Measurements from ENCODE around the gene KPTN. TPM values are rescaled to one million over a fixed set of nuclear protein-coding genes. Genes with fewer than 3 reads are reported as not detected.

KPTN gene
- total RNA-seq, result 10 to 100 TPM; 11.0 to 13.3 TPM

DNA sequence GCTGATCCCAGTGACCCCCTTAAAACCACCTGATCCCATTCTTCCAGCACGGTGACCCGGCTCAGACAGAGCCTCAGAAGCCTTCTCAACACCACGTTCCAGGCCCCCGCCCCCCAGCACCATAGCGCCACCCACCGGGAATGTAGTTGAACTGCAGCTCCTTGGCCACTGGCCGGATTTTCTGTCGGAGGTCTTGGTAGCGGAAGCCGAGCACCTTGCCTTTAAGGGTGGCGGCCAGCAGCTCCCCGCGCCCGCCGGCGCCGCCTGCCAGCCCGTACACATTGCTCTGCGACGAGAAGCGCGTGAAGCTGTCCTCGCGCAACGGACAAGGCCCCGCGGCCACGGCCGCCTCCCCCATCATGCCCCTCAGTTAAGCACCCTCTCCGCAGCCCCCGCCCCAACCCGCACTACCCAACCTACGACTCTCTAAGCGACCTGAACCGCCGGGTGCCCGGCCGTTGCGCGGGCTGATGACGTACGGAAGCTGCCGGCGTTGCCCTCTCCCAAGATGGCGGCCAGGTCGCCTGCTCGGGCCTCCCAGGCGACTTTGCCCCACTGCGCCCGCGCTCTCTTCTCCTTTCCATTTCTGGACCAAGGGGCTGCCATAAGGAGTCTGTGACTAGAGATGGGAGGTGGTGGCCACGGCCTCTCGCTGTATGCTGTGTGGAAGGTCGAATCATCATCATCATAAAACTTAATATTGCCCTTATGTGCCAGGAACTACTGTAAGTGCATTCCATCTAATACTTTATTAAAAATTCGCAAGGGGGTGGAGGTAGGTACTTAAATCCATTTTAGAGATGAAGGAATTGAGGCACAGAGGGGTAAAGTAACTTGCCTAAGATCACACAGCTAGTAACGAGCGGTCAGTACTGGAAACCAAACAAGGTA is at the start of gene KPTN:
KPTN (minus strand) TSS at position 420 of the 891 bp plus-strand sequence; CDS start at position 361, 59 bp downstream.
- ATAC-seq, result peak; percentile 92
- H3K4me3 Mint-ChIP-seq, result peak within 1 kb of the TSS; percentile 87
- no peaks in the 10 kb centered on the region for H3K9me3 Mint-ChIP-seq (ENCODE audit: low read depth)
- peaks cover 2% of the 10 kb centered on the region for H3K27me3 Mint-ChIP-seq
- CTCF ChIA-PET, result interaction anchor here (0.6 to 3.6 kb wide), 32 partner anchors 8 to 1311 kb away, joined by 3 to 62 read pairs (median 4); partner anchors contain the start of genes DHX34, EHD2, MEIS3 and NAPA
- H3K27ac Mint-ChIP-seq, result peak within 1 kb of the TSS; percentile 97
- peaks cover 6% of the 10 kb centered on the region for H3K36me3 Mint-ChIP-seq
- H3K4me1 Mint-ChIP-seq, result peaks cover 32% of the 10 kb centered on the region
- DNase-seq, result peak; percentile 95

DNA sequence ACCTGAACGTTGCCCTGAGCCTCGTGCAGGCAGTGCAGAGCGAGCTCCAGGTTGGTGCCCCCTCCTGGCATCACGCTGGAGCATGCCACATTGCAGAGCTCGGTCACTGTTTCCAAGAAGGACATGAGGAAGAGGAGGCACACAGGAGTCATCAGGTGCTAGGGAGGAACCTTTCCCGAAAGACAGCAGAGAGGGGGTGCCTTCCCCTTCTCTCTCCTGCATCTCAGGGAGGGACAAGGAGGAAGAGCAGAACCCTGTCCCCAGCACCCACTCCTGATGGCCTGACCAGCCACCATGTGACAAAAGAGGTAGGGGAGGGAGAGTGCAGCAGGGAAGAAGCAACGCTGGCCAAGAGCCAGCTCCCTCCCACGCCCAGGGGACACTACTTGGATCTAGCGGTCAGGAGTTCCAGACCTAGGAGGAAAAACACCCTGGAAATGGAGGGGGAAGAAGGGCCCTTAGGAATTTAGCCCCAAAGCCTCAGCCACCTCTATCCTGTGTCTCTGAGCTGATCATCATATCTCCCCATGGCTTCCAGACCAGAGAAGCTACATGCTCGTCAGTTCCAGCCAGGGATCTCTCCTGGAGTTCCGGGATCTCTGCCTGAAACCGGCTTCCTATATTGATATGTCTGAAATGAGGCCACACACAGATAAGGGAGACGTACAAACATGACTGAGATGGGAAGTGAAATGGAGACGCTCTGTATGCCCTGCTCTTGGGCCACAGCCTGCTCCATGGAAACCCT is 47.8 kb upstream of the KPTN start:
- CTCF ChIA-PET, result interaction anchor here (0.7 to 1.3 kb wide), 3 partner anchors 16 to 168 kb away, joined by 3 to 4 read pairs (median 3); no protein-coding TSS in a partner anchor
- Mint-ChIP-seq H3K27me3 (peaks cover 9% of the 10 kb centered on the region), H3K36me3 (no peaks in the 10 kb centered on the region)

DNA sequence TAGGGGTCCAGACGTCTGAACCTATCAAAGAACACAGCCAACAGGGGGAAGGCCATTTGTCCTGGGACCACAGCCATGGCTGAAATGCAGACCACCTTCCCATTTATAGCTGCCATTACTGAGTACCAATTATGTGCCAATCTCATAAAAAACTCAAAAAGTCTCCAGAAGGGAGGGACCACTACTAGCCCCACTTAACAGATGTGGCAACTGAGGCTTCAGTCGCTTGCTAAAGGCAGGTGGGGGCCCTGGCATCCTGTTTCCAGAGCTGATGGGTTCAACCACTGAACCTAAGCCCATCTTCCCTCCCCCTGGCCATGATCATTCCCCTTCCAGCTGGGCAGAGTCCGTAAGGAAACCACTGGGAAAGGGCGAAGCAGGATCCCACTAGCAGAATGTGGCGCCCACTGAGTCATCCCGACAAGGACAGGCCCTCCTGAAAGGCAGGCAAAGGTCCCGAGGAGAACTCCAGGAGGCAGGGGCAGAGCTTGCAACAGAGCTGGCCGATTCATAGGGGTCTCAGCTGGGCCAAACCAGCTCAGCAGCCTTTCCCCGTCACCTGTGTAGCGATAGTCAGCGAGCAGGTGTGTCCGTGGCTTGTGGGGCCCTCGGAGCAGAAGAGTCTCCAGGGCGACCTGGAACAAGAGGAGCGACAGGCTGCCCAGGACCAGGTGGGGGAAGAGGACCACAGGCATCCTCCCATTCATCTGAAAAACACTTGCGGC is 45.2 kb upstream of the KPTN start:
- Mint-ChIP-seq H3K27ac (no peak overlapping the region), H3K4me1 (no peaks in the 10 kb centered on the region), H3K27me3 (peaks cover 12% of the 10 kb centered on the region), H3K9me3 (ENCODE audit: low read depth) (no peaks in the 10 kb centered on the region), H3K4me3 (no peak overlapping the region), H3K36me3 (no peaks in the 10 kb centered on the region)
- ATAC-seq (no peak), DNase-seq (no peak)
- CTCF ChIA-PET, result interaction anchor here (0.7 to 1.4 kb wide), 3 partner anchors 12 to 21 kb away, joined by 3 to 4 read pairs (median 3); no protein-coding TSS in a partner anchor

More for the DNA sequence above, 47.8 kb upstream of the KPTN start:
- no peak for DNase-seq
- no peak for ATAC-seq
- Mint-ChIP-seq H3K27ac (no peak overlapping the region), H3K4me3 (no peak overlapping the region), H3K9me3 (ENCODE audit: low read depth) (no peaks in the 10 kb centered on the region), H3K4me1 (no peaks in the 10 kb centered on the region)

DNA sequence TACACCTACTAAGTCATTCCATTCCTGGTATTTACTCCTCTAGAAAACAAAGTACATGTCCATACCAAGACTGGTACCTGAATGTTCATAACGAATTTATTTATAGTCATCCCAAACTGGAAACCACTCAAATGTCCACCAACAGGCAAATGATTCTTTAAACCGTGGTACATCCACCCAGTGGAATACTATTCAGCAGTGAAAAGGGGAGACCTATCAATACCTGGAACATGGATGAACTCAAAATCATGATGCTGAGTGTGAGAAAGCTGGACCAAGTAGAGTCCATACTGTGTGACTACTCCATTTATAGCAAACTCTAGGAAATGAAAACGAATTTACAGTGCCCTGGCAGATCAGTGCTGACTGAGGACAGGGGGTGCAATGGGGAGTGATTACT is 42.8 kb upstream of the KPTN start:
- H3K36me3 Mint-ChIP-seq, result no peaks in the 10 kb centered on the region

DNA sequence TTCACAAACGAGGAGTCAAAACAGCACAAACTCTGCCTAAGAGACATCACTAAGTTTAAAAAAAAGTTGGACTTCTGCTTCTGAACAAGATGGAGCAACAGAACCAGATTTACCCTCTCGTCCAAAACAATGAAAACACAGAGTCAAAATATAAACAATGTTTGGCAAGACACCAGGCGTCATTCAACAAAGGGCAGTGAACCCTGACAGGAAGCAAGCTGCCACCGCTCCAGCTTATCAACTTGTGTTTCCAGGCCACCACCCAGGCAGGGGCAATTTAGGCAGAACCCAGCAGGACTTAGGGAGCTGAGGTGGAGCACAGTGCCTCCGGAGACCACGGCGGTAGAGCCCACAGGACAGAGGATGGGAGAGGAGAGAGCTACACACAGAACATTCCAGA is 39.5 kb upstream of the KPTN start:
- CTCF ChIA-PET, result interaction anchor here (0.7 to 3.0 kb wide), 7 partner anchors 8 to 177 kb away, joined by 3 to 10 read pairs (median 5); partner anchors contain the start of genes KPTN and NAPA
- Mint-ChIP-seq H3K9me3 (ENCODE audit: low read depth) (no peaks in the 10 kb centered on the region), H3K4me1 (peaks cover 33% of the 10 kb centered on the region), H3K36me3 (no peaks in the 10 kb centered on the region), H3K4me3 (no peak overlapping the region), H3K27ac (no peak overlapping the region), H3K27me3 (peaks cover 31% of the 10 kb centered on the region)
- ATAC-seq (no peak), DNase-seq (no peak)

More for the DNA sequence above, 42.8 kb upstream of the KPTN start:
- no peak overlapping the region for H3K27ac Mint-ChIP-seq
- H3K9me3 Mint-ChIP-seq (ENCODE audit: low read depth), result no peaks in the 10 kb centered on the region
- H3K4me1 Mint-ChIP-seq, result peaks cover 10% of the 10 kb centered on the region
- no peak for DNase-seq
- H3K4me3 Mint-ChIP-seq, result no peak overlapping the region
- CTCF ChIA-PET, result no interaction called here
- peaks cover 25% of the 10 kb centered on the region for H3K27me3 Mint-ChIP-seq
- ATAC-seq, result no peak

DNA sequence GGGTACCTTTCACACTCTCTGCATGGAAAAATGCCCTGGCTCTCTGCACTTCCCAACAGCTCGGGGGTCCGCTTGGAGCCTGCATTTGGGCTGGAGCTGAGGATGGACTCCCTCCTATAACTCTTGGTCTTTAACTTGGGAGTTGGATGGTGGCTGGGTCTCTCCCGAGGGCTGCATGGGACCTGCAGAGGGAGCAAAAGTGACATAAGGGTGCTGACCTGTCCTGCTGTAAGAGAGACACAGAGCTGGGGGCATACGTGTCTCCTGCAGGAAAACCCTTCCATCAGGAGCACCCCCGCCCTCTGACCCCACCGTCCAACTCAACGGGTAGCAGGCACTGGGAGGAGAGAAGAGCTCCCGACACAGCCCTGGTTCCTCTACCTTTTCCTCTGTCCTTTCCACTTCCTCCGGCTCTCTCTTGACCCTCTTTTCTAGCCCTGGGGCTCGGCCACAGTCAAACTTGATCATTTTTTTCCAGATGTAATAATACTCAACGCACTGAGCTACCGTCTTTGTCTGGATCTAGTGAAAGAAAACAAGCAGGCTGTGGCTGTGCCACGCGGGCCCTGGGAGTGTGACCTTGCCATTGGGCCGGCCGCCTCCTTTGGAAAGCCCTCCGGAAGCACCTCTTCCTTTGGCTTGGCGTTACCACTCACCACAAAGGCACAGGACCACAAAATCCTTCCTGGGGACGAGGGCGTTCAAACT is 37.6 kb upstream of the KPTN start:
- Mint-ChIP-seq H3K4me1 (peaks cover 51% of the 10 kb centered on the region), H3K36me3 (no peaks in the 10 kb centered on the region), H3K27ac (no peak overlapping the region), H3K27me3 (peaks cover 27% of the 10 kb centered on the region), H3K9me3 (ENCODE audit: low read depth) (no peaks in the 10 kb centered on the region), H3K4me3 (no peak overlapping the region)
- CTCF ChIA-PET, result interaction anchor here (1.1 to 3.0 kb wide), 5 partner anchors 38 to 186 kb away, joined by 3 to 9 read pairs (median 8); partner anchors contain the start of genes DHX34 and KPTN
- ATAC-seq, result no peak
- no peak for DNase-seq

DNA sequence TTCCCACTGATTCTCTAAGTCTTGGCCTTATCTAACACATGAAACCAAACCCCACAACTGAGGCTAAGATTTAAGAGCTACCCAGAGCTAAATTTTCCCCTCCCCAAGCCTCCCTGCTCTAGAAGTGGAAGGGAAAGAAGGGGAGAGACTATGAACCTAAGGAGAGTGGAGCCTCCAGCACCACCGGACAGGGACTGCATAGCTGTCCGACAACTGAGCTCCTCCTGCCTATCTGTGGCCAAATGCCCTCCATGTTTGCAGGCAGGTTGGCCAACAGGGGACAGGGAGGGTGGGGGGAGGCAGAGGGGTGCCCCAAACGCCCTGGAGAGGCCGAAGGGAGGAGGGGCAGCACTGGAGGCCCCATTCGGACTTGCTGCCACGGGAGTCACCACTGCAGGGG is 36.8 kb upstream of the KPTN start:
- H3K9me3 Mint-ChIP-seq (ENCODE audit: low read depth), result no peaks in the 10 kb centered on the region

DNA sequence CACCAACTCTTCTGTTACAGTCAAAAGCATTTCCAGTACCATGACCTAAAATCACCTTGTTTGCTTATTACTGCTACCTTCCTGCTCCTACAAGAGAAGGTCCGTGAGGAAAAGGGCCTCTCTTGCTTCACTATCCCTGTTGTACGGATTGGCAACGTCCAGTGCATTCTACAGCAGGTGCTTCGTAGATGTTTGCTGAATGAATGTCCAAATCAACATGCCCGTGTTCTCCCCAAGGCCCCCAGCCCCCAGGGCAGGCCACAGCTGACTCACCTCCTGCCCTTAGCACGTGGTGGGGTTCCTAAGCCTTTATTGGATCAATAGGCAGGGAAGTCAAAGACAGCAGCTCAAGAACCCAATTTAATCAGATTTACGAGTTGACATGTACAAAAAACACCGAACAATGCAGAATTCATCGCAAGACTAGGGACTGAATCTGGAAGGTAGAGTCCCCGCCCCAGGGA is 36.4 kb upstream of the KPTN start:
- H3K27ac Mint-ChIP-seq, result peak overlapping the region; percentile 34
- H3K9me3 Mint-ChIP-seq (ENCODE audit: low read depth), result no peaks in the 10 kb centered on the region
- H3K4me1 Mint-ChIP-seq, result peaks cover 63% of the 10 kb centered on the region
- DNase-seq (no peak), ATAC-seq (no peak)
- peaks cover 24% of the 10 kb centered on the region for H3K27me3 Mint-ChIP-seq
- H3K4me3 Mint-ChIP-seq, result no peak overlapping the region
- H3K36me3 Mint-ChIP-seq, result no peaks in the 10 kb centered on the region
- CTCF ChIA-PET, result interaction anchor here (1.1 to 2.7 kb wide), 3 partner anchors 14 to 187 kb away, joined by 3 to 9 read pairs (median 8); no protein-coding TSS in a partner anchor

More for the DNA sequence above, 36.8 kb upstream of the KPTN start:
- DNase-seq, result no peak
- CTCF ChIA-PET, result interaction anchor here (1.1 to 3.0 kb wide), 5 partner anchors 13 to 187 kb away, joined by 3 to 9 read pairs (median 8); partner anchors contain the start of genes DHX34 and KPTN
- ATAC-seq, result no peak
- Mint-ChIP-seq H3K27ac (no peak overlapping the region), H3K4me1 (peaks cover 58% of the 10 kb centered on the region), H3K36me3 (no peaks in the 10 kb centered on the region), H3K27me3 (peaks cover 24% of the 10 kb centered on the region), H3K4me3 (no peak overlapping the region)

DNA sequence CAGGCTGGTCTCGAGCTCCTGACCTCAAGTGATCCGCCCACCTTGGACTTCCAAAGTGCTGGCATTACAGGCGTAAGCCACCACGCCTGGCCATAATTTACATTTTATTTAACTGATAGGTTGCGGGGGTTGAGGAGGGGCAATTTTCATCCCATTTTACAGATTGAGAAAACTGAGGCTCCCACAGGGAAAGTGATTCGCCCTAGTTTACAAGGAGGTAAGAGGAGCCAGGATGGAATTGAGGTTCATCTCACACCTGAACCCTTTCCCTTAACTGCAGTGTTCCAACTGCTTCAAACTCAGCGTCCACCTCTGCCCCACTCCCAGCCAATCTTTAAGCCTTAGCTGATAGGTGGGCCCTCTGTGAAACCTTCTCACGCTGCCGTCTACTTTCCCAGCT is 34.8 kb upstream of the KPTN start:
- Mint-ChIP-seq H3K27me3 (peaks cover 21% of the 10 kb centered on the region), H3K4me1 (peaks cover 73% of the 10 kb centered on the region), H3K27ac (no peak overlapping the region), H3K36me3 (peaks cover 6% of the 10 kb centered on the region), H3K4me3 (no peak overlapping the region), H3K9me3 (ENCODE audit: low read depth) (no peaks in the 10 kb centered on the region)
- no peak for ATAC-seq
- CTCF ChIA-PET, result interaction anchor here (1.0 to 2.3 kb wide), 6 partner anchors 15 to 244 kb away, joined by 3 to 8 read pairs (median 3); partner anchors contain the start of gene KPTN
- no peak for DNase-seq

DNA sequence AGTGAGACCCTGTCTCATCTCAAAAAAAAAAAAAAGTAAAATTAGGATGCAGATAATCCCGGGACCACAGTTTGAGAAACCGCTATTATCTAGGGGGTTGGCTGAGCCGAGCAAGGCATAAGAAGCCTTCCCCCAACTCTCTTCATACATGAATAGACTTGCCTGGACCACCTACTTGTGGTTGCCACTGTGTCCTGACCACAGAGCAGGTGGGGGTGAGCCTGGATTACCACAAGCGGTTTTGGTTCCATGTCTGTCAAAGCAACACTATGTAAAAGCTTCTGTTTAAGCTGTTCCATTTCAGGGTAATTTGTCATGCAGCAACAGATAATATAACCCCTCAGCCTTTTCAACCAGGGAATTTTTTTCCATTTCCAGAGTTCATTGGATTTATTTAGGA is 34.1 kb upstream of the KPTN start:
- peak; percentile 89 for DNase-seq
- Mint-ChIP-seq H3K4me3 (peak overlapping the region; percentile 41), H3K9me3 (ENCODE audit: low read depth) (no peaks in the 10 kb centered on the region), H3K36me3 (peaks cover 6% of the 10 kb centered on the region), H3K27ac (peak overlapping the region; percentile 79), H3K4me1 (peaks cover 74% of the 10 kb centered on the region), H3K27me3 (peaks cover 14% of the 10 kb centered on the region)
- CTCF ChIA-PET, result interaction anchor here (1.0 to 2.3 kb wide), 6 partner anchors 16 to 243 kb away, joined by 3 to 8 read pairs (median 3); partner anchors contain the start of gene KPTN
- ATAC-seq, result no peak

DNA sequence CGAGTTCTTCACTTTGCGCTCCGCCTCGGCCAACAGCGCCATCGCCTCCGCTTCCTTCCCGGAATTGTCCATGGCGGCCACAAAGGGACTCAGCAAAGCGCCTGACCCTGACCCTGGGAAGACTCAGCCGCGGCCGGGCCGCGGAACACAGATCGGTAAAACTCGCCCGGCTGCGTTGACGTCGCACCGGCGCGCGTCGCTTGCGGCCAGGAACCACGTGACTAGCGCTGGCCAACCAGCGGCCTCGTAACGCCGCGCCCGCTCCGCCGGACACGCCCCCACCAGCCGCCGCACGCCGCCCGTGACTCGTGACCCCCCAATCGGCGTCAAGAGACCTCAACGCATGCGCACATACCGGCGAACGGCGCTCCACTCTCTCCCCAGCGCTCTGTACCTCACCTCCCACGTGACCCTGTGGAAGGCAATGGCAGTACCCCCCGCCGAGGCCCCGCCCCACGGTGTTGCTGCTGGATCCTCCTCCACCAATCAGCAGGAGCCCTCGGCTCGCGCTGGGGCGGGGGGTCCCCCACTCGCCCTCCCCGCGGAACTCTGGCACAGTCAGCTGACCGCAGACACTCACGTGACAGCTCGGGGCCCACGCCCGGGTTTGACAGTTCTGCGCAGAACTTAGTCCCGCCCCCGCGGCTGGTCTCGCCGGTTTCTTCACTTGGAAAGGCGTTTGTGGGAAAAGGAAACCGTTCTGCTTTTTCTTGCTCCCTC is 31.0 kb upstream of the KPTN start, which contains the start of gene NAPA:
NAPA (minus strand) TSS at position 195 of the 720 bp plus-strand sequence; CDS start at position 72, 123 bp downstream.
- ATAC-seq, result peak; percentile 97
- Mint-ChIP-seq H3K27me3 (no peaks in the 10 kb centered on the region), H3K36me3 (peaks cover 9% of the 10 kb centered on the region), H3K4me1 (peaks cover 80% of the 10 kb centered on the region), H3K4me3 (peak within 1 kb of the TSS; percentile 100), H3K9me3 (ENCODE audit: low read depth) (no peaks in the 10 kb centered on the region), H3K27ac (peak within 1 kb of the TSS; percentile 99)
- peak; percentile 100 for DNase-seq
- CTCF ChIA-PET, result interaction anchor here (0.5 to 3.6 kb wide), 25 partner anchors 9 to 271 kb away, joined by 3 to 30 read pairs (median 5); partner anchors contain the start of gene KPTN
